HG02759 (cell line): ENCODE measurements around the gene ABCA1.

Source experiments
- ATAC-seq: cut with Tn5 transposase; IDR thresholded peaks from one replicate; pipeline ENCODE4 v1.9.1; 2021; ENCODE audit warnings: mild to moderate bottlenecking, moderate library complexity; ENCODE audit not compliant: unreplicated experiment

The ABCA1 gene

GRCh38 chr9:104802110-104802509 is 125.8 kb downstream of the ABCA1 start:
- ATAC-seq: no peak

GRCh38 chr9:104800068-104800785 is 127.7 kb downstream of the ABCA1 start:
- no peak for ATAC-seq

DNA sequence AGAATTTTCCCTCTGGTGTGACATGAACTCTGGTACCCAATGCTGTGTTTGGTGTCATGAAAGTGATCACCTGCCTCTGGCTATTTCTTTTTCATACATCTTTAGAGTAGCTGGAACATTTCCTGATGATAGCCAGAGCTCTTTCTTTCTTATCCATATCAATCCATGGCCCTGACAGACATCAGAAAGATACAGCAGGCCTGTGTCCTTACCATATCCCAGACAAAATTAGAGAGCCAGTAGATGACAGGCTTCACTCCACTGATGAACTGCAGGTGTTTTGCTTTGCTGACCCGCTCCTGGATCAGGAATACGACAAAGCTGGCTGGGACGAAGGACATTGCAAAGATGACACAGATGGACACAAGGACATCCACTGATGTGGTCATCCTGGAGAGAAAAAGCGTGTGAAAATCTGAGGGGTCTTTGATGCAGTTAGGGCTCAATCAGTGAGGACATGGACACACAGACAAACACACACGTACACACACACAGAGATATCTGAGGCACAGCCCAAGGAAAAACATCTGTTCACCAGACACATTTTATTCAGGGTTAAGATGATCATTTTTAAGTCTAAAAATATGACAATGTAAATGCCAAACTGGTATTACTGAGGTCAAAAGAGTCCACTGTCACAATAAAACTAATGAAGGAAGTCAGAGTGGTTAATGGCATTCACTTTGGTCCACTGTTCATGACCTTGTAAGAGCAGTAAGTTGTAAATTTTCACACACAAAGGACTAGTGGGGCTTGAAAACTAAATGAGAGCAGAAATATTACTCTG is 129.6 kb downstream of the ABCA1 start:
- ATAC-seq: no peak

- no peak for ATAC-seq
Measured at GRCh38 chr9:104795857-104796256, 132.1 kb downstream of the ABCA1 start.

DNA sequence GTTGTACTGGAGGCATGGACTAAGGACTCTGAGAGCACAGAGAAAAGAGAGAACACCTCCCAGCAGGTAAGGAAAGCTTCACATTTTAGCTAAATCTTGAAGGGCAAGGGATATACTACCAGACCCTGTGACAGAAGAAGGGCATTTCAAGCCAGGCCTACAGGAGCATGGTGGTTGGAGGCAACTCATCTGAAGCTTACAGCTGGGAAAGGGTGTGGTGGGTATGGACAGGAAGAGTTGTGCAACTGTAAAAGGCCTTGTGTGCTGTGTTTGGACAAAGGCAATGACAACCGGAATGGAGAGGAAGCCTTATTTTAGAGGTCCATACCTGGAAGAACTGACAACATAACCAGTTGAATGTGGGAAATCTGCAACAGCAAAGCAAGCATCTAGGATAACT is 132.9 kb downstream of the ABCA1 start:
- no peak for ATAC-seq

DNA sequence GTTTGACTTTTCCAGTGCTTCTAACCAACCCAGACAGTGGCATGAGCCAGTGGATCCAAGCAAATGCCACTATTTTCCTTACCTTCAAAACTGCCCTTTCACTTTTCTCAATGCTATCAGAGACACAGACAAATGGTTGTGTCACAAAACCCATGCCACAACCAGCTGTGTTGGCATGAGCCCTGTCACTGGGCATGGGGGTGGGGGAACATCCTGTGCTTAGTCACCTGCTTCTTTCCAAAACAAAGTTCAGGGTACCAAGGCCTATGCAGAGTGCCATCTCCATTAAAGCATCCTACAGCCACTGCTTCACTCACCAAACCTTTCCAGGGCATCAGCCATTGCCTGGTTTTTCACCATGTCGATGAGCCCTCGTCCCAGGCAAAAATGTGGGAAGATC is 133.9 kb downstream of the ABCA1 start:
- no peak for ATAC-seq

DNA sequence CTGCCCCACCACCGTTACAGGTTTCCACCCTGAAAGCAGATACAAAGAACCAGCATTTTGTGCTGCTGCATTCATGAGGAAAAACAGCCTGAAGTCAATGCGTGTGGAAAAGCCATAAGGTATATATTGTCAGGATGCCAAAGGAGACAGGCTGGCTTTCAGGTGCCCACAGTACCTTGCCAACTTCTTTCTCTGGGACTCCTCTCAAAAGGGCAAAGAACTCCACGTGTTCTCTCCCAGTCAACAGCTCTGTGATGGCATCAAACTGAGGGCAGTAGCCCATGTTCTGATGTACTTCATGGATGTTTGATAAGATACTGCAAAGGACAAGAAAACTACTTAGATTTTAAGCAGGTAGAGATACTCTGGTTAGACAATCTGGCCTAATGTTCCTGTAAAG is 139.7 kb downstream of the ABCA1 start:
- ATAC-seq: no peak

- no peak for ATAC-seq
Measured at GRCh38 chr9:104787306-104788015, 140.5 kb downstream of the ABCA1 start.

GRCh38 chr9:104786293-104786692 is 141.7 kb downstream of the ABCA1 start:
- no peak for ATAC-seq

GRCh38 chr9:104784098-104784497 is 143.9 kb downstream of the ABCA1 start:
- ATAC-seq: peak; percentile 80

GRCh38 chr9:104783588-104783987 is 144.4 kb downstream of the ABCA1 start:
- no peak for ATAC-seq

DNA sequence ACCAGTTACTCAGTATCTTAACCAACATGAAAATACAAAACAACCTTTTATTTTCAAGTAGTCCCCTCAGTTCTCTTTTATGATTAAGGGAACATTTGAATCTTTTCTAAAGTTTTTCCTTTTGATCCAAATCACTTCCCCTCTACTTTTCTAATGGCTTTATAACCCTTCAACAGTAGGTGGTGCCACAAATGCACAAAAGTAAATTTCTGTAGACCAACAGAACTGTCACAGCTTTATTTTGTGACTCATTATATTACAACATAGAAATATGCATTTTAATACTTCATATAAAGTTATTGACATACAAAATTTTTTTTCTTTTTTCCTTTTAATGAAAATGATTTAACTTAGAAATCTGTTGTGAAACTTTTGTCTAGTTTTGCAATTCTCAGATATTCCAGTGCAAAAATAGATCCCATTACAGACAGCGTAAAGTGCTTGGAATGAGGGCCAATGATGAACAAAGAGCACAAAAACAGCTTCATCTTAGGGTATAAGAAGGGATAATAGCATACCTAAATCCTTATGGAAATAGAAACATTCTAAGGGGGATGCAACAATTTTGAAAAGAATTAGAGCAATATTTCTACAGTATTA is 147.1 kb downstream of the ABCA1 start:
- ATAC-seq: peak; percentile 32

- ATAC-seq: no peak
Measured at GRCh38 chr9:104779946-104780535, 147.9 kb downstream of the ABCA1 start.

DNA sequence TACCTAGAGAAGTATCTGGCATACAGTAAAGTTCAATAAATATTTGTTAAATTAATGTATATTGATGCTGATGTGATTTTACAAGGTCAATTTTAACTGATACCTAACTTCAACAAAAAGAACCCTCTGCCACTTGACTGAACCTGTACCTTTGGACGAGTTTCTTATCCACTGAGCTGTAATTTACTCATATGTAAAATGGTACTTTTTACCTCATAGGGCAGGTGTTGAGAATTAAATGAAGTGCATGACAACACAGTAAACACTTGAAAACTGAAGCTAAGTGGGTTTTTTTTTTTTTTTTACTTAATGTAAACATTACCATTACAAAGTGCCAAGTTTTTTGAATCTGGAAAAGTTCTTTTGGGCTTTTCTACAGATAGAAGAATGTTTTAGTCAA is 148.6 kb downstream of the ABCA1 start:
- no peak for ATAC-seq

DNA sequence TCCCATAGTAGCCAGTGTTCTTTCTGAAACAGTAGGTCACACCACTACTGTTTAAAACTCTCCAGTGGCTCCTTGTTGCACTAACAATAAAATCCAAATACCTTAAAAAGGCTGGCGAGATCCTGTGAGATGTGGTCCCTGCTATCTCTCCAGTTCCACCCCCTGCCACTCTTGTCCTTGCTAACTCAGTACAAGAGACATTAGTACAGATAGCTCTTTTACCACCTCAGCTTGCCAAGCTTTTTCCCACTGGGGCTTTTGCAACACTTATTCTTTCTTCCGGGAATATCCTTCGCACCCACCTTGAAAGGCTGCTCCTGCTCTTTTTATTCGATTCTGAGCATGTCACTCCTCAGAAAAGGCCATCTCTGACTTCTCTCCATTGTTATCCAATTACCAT is 149.2 kb downstream of the ABCA1 start:
- no peak for ATAC-seq

DNA sequence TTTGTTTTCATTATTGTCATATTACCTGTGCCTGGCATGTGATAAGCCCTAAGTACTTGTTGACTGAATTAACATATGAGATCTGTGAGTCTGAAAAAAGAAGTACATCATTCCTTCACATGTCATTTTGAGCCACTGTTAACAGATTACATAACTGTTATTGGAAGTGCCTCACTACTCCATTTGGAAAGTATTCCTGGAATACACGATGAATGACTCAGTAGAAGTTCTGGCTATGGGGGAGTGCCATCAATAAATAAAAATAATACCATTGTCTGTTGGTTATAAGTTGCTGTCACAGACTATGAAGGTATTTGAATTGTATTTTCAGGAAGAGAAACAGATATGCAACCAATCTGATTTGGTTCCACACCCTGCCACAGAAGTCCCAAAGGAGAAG is 151.2 kb downstream of the ABCA1 start:
- no peak for ATAC-seq

- peak; percentile 2 for ATAC-seq
Measured at GRCh38 chr9:104775976-104776375, 152.0 kb downstream of the ABCA1 start.

GRCh38 chr9:104775574-104775936 is 152.4 kb downstream of the ABCA1 start:
- ATAC-seq: peak; percentile 75

DNA sequence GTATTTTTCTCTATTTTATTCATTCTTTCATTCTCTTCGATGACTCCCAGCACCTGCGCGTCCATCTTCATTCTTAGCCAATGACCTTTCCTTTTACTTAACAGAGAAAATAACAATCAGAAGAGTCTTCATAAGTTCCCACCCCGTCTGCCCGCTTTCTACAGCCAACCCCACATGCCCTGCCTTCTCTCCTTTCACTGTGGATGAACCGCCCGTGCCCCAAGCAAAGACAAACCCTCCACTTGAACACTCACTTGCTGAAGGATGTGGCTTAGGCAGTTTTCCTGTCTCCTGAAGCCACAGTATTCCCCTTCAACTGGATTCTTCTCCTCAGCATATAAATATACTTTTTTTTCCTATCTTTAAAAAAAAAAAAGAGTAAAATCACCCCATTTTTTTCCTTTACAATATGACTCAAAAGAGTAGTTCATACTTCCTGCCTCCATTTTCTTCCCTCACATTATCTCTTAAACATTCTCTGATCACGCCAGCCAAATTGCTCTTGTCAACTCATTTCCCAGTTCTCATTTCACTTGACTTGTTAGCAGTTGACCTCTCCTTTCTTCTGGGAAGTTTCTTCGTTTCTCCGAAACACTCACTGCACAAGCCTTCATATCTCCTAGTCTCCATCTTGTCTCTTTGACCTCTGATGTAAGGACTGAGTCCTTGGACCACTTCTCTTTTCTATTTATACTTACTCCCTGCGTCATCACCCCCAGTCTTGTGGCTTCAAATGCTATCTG is 153.0 kb downstream of the ABCA1 start:
- ATAC-seq: peak; percentile 86

DNA sequence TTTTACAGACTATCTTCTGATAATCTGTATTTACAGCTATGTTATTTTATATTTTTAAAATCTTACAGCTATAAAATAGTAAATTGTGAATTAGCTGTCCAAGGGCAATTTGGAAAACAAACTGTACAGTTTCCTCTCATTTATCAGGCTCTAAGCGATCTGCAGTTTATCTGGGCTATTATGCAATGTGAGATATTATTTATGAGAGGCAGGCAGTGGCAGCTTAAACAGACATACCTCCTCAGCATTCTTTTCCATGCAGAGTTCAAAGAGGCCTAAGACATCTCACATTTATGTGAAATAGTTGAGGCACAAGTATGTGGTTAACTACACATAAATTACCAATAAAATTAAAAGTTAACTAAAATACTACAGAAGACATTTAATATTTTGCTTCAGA is 153.8 kb downstream of the ABCA1 start:
- ATAC-seq: no peak
